GM12873 (cell line): Measurements from ENCODE around the gene SLC35B1.
A peak's percentile ranks its signal among the peaks of the same experiment; 100 is the strongest.

Source experiments
- CTCF ChIP-seq: IDR thresholded peaks from 2 replicates; pipeline ENCODE4 v1.5.1; 2012; ENCODE audit warnings: low read depth, mild to moderate bottlenecking, moderate library complexity, low read length, control low read depth; ENCODE audit not compliant: insufficient read depth; ENCODE audit errors: missing control alignments

SLC35B1 gene

GRCh38 chr17:49722066-49722465 lies 14.3 kb upstream of the SLC35B1 start:
- TF ChIP-seq CTCF, result no peak

- TF ChIP-seq CTCF, result no peak
These were observed 9.7 kb upstream of the SLC35B1 start for GRCh38 chr17:49717371-49717861.

GRCh38 chr17:49716668-49717364 lies 9.1 kb upstream of the SLC35B1 start:
- TF ChIP-seq CTCF, result no peak

GRCh38 chr17:49715717-49716279 lies 8.0 kb upstream of the SLC35B1 start:
- TF ChIP-seq CTCF, result no peak

GRCh38 chr17:49715216-49715615 lies 7.5 kb upstream of the SLC35B1 start:
- TF ChIP-seq CTCF, result no peak

- no peak for TF ChIP-seq CTCF
These were observed 885 bp upstream of the SLC35B1 start for GRCh38 chr17:49708515-49709183.

- TF ChIP-seq CTCF, result peak; percentile 16
These were observed 537 bp downstream of the SLC35B1 start for GRCh38 chr17:49707246-49707607.
